Lower leg skin (tissue), 3 donors: ENCODE data around the gene OR2C1.

Experiments used
- CTCF ChIP-seq, 3 donors: fragments of 450-650 bp; IDR thresholded peaks; one replicate each; pipeline ENCODE4 v1.5.1; 2016; ENCODE audit warnings: antibody characterized with exemption in 3 of 3, mild to moderate bottlenecking in 3 of 3, moderate library complexity in 2 of 3
- POLR2A ChIP-seq, 2 donors: fragments of 450-650 bp; IDR thresholded peaks; one replicate each; pipeline ENCODE4 v1.6.1; 2016 to 2017; ENCODE audit warnings: antibody characterized with exemption in 2 of 2, mild to moderate bottlenecking in 1 of 2, moderate library complexity in 1 of 2

- TF ChIP-seq CTCF (IDR thresholded peaks at IDR 0.05) (no peak), POLR2A (IDR thresholded peaks at IDR 0.05) (no peak)
Observed at GRCh38 chr16:3321816-3322215, 33.9 kb upstream of the OR2C1 start.
